GM12872 (cell line): ENCODE data around the gene EDNRA.

Experiments
- CTCF ChIP-seq: IDR thresholded peaks from 3 replicates; pipeline ENCODE4 v1.5.1; 2011; ENCODE audit warnings: low read depth, mild to moderate bottlenecking, low read length, moderate library complexity; ENCODE audit not compliant: insufficient read depth

The EDNRA gene

GRCh38 chr4:147528054-147528453 lies 47.2 kb downstream of the EDNRA start:
- TF ChIP-seq CTCF: no peak

GRCh38 chr4:147530134-147530533 lies 49.2 kb downstream of the EDNRA start:
- TF ChIP-seq CTCF: no peak

GRCh38 chr4:147530723-147531122 lies 49.8 kb downstream of the EDNRA start:
- no peak for TF ChIP-seq CTCF

- TF ChIP-seq CTCF: no peak
Observed at GRCh38 chr4:147532896-147533295, 52.0 kb downstream of the EDNRA start.

GRCh38 chr4:147533331-147533730 lies 52.4 kb downstream of the EDNRA start:
- TF ChIP-seq CTCF: no peak

- no peak for TF ChIP-seq CTCF
Observed at GRCh38 chr4:147535124-147535523, 54.2 kb downstream of the EDNRA start.

- TF ChIP-seq CTCF: no peak
Observed at GRCh38 chr4:147538711-147539110, 57.8 kb downstream of the EDNRA start.

GRCh38 chr4:147539959-147540358 lies 59.1 kb downstream of the EDNRA start:
- TF ChIP-seq CTCF: no peak
